NCI-H82 treated with DMSO at 0.1 percent for 48 hours (cell line): ENCODE data around the gene KIF1B.
A peak's percentile ranks its signal among the peaks of the same experiment; 100 is the strongest.

Experiments
- DNase-seq: peaks from one replicate; lab custom pipeline; 2025; ENCODE audit not compliant: unreplicated experiment; lab: John Stamatoyannopoulos, UW

Gene KIF1B

GRCh38 chr1:10209905-10210810 lies at the start of gene KIF1B:
KIF1B (plus strand) TSS chr1:10210570; CDS start chr1:10232329, 21,759 bp downstream.
- DNase-seq, result peak; percentile 95

GRCh38 chr1:10160907-10161490 lies 49.4 kb upstream of the KIF1B start:
- no peak for DNase-seq

- DNase-seq, result no peak
These were observed 48.7 kb upstream of the KIF1B start for GRCh38 chr1:10161541-10162290.

- no peak for DNase-seq
These were observed 41.4 kb upstream of the KIF1B start for GRCh38 chr1:10168912-10169514.

- DNase-seq, result no peak
These were observed 40.2 kb upstream of the KIF1B start for GRCh38 chr1:10170239-10170574.

GRCh38 chr1:10171105-10171767 lies 39.1 kb upstream of the KIF1B start:
- no peak for DNase-seq

- DNase-seq, result no peak
These were observed 38.2 kb upstream of the KIF1B start for GRCh38 chr1:10171995-10172669.

GRCh38 chr1:10173582-10173981 lies 36.8 kb upstream of the KIF1B start:
- DNase-seq, result no peak

GRCh38 chr1:10177876-10178275 lies 32.5 kb upstream of the KIF1B start:
- DNase-seq, result no peak

- DNase-seq, result no peak
These were observed 31.6 kb upstream of the KIF1B start for GRCh38 chr1:10178597-10179405.

GRCh38 chr1:10179406-10180091 lies 30.8 kb upstream of the KIF1B start:
- no peak for DNase-seq

GRCh38 chr1:10181154-10181553 lies 29.2 kb upstream of the KIF1B start:
- DNase-seq, result no peak

- no peak for DNase-seq
These were observed 24.6 kb upstream of the KIF1B start for GRCh38 chr1:10185759-10186158.

- no peak for DNase-seq
These were observed 23.9 kb upstream of the KIF1B start for GRCh38 chr1:10186331-10187025.

GRCh38 chr1:10187026-10187334 lies 23.4 kb upstream of the KIF1B start:
- no peak for DNase-seq

- DNase-seq, result no peak
These were observed 22.2 kb upstream of the KIF1B start for GRCh38 chr1:10188133-10188650.

GRCh38 chr1:10189659-10190058 lies 20.7 kb upstream of the KIF1B start:
- DNase-seq, result no peak

- no peak for DNase-seq
These were observed 18.1 kb upstream of the KIF1B start for GRCh38 chr1:10192263-10192662.
